Body of pancreas (tissue), 4 donors: ENCODE data around the gene FAM76B.

ENCODE experiments used
- CTCF ChIP-seq, 7 experiments: fragments of 450-650 bp in 4 of 7; fragments of 200-600 bp in 3 of 7; sonication (generic) in 3 of 7; IDR thresholded peaks; one replicate each; pipeline ENCODE4 v1.5.1; 2016 to 2019; ENCODE audit warnings: antibody characterized with exemption in 7 of 7
- POLR2A ChIP-seq, 3 donors: fragments of 450-650 bp; IDR thresholded peaks; one replicate each; pipeline ENCODE4 v1.6.1; 2016; ENCODE audit warnings: antibody characterized with exemption in 3 of 3, mild to moderate bottlenecking in 2 of 3

- no peak for TF ChIP-seq POLR2A (IDR thresholded peaks at IDR 0.05)
- no peak for TF ChIP-seq CTCF (IDR thresholded peaks at IDR 0.05)
Observed at GRCh38 chr11:95831198-95831883, 41.8 kb upstream of the FAM76B start.
